Glutamatergic neuron (in vitro differentiated cells): ENCODE results near the gene GUCY2C. TPM values are rescaled to one million over a fixed set of nuclear protein-coding genes. Genes with fewer than 3 reads are reported as not detected.

Source experiments
- DNase-seq: peaks from one replicate; pipeline ENCODE4 v3.0.0; 2022
- H3K27ac Mint-ChIP-seq: one replicate; pipeline ENCODE4 v1.8.0; 2020; ENCODE audit warnings: mild to moderate bottlenecking, mixed read lengths, inconsistent platforms; ENCODE audit not compliant: unreplicated experiment
- H3K27me3 Mint-ChIP-seq: one replicate; pipeline ENCODE4 v1.8.0; 2020; ENCODE audit warnings: mild to moderate bottlenecking, moderate library complexity, mixed read lengths, inconsistent platforms; ENCODE audit not compliant: unreplicated experiment
- H3K36me3 Mint-ChIP-seq: one replicate; pipeline ENCODE4 v1.8.0; 2020; ENCODE audit warnings: mild to moderate bottlenecking, mixed read lengths, inconsistent platforms; ENCODE audit not compliant: unreplicated experiment
- H3K4me1 Mint-ChIP-seq: one replicate; pipeline ENCODE4 v1.8.0; 2020; ENCODE audit warnings: mild to moderate bottlenecking, low read depth, mixed read lengths, inconsistent platforms; ENCODE audit not compliant: unreplicated experiment
- H3K4me3 Mint-ChIP-seq: one replicate; pipeline ENCODE4 v1.8.0; 2020; ENCODE audit warnings: mild to moderate bottlenecking, mixed read lengths, inconsistent platforms; ENCODE audit not compliant: unreplicated experiment
- H3K9me3 Mint-ChIP-seq: one replicate; pipeline ENCODE4 v1.8.0; 2020; ENCODE audit warnings: mild to moderate bottlenecking, moderate library complexity, mixed read lengths, inconsistent platforms; ENCODE audit not compliant: unreplicated experiment
- total RNA-seq: library from RNA; stranded (reverse); fragmentation: NEBNext Ultra II Directional; extraction: Animal tissue kit (Norgen Biotek cat#: 25700); gene quantifications from one replicate; pipeline ENCODE4 v1.2.1, GENCODE V29; 2021; ENCODE audit not compliant: unreplicated experiment
- TF ChIP-seq, protein P1 (sequence below): fragments of 200-600 bp; sonication (generic); IDR thresholded peaks from one replicate; pipeline ENCODE4 v1.5.0; 2021; ENCODE audit not compliant: partially characterized antibody, unreplicated experiment

The GUCY2C gene
- total RNA-seq, 1 donor from 2014 or later, result not detected

- DNase-seq, result no peak
- H3K4me1 Mint-ChIP-seq, result no peaks in the 10 kb centered on the region
Observed at GRCh38 chr12:14656846-14657245, 39.6 kb downstream of the GUCY2C start.

DNA sequence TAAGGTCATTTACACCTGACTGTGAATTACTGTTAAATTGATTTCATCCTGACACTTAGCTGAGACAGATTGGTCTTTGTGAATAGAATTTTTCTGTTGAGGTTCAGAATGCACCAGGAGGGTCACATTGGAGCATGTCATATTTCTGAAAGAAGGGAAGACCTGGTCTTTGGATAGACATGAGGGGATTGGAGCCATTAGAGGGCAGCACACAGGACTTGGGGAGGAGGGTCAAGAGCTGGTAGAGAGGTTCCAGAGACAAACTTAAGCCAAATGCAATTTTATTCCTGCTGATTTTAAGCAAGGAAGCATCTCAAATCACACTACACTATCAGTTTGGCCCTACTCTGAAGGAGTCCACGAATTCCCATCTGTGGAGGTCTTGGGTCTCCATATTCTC lies 41.1 kb downstream of the GUCY2C start:
- no peaks in the 10 kb centered on the region for H3K36me3 Mint-ChIP-seq
- no peak overlapping the region for H3K4me3 Mint-ChIP-seq
- H3K27me3 Mint-ChIP-seq, result no peaks in the 10 kb centered on the region
- H3K27ac Mint-ChIP-seq, result no peak overlapping the region
- no peaks in the 10 kb centered on the region for H3K4me1 Mint-ChIP-seq
- no peaks in the 10 kb centered on the region for H3K9me3 Mint-ChIP-seq
- TF ChIP-seq, protein P1, sequence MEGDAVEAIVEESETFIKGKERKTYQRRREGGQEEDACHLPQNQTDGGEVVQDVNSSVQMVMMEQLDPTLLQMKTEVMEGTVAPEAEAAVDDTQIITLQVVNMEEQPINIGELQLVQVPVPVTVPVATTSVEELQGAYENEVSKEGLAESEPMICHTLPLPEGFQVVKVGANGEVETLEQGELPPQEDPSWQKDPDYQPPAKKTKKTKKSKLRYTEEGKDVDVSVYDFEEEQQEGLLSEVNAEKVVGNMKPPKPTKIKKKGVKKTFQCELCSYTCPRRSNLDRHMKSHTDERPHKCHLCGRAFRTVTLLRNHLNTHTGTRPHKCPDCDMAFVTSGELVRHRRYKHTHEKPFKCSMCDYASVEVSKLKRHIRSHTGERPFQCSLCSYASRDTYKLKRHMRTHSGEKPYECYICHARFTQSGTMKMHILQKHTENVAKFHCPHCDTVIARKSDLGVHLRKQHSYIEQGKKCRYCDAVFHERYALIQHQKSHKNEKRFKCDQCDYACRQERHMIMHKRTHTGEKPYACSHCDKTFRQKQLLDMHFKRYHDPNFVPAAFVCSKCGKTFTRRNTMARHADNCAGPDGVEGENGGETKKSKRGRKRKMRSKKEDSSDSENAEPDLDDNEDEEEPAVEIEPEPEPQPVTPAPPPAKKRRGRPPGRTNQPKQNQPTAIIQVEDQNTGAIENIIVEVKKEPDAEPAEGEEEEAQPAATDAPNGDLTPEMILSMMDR, result no peak
- no peak for DNase-seq

More at GRCh38 chr12:14656846-14657245, 39.6 kb downstream of the GUCY2C start:
- Mint-ChIP-seq H3K27me3 (no peaks in the 10 kb centered on the region), H3K9me3 (no peaks in the 10 kb centered on the region), H3K36me3 (no peaks in the 10 kb centered on the region), H3K27ac (no peak overlapping the region), H3K4me3 (no peak overlapping the region)
- TF ChIP-seq, protein P1, result no peak

- Mint-ChIP-seq H3K4me3 (no peak overlapping the region), H3K9me3 (no peaks in the 10 kb centered on the region), H3K27ac (no peak overlapping the region), H3K27me3 (no peaks in the 10 kb centered on the region), H3K4me1 (no peaks in the 10 kb centered on the region), H3K36me3 (no peaks in the 10 kb centered on the region)
- DNase-seq, result no peak
- TF ChIP-seq, protein P1, result no peak
Observed at GRCh38 chr12:14654842-14655241, 41.6 kb downstream of the GUCY2C start.

- H3K9me3 Mint-ChIP-seq, result no peaks in the 10 kb centered on the region
- no peaks in the 10 kb centered on the region for H3K36me3 Mint-ChIP-seq
- H3K4me3 Mint-ChIP-seq, result no peak overlapping the region
- no peaks in the 10 kb centered on the region for H3K4me1 Mint-ChIP-seq
- no peak overlapping the region for H3K27ac Mint-ChIP-seq
- TF ChIP-seq, protein P1, result no peak
- no peak for DNase-seq
- no peaks in the 10 kb centered on the region for H3K27me3 Mint-ChIP-seq
Observed at GRCh38 chr12:14654416-14654815, 42.0 kb downstream of the GUCY2C start.

- Mint-ChIP-seq H3K27me3 (no peaks in the 10 kb centered on the region), H3K9me3 (no peaks in the 10 kb centered on the region), H3K27ac (no peak overlapping the region), H3K36me3 (no peaks in the 10 kb centered on the region), H3K4me3 (no peak overlapping the region), H3K4me1 (no peaks in the 10 kb centered on the region)
- DNase-seq, result no peak
- TF ChIP-seq, protein P1, result no peak
Observed at GRCh38 chr12:14652483-14652882, 43.9 kb downstream of the GUCY2C start.
